HG03521 (cell line): ENCODE measurements around the gene PNPLA5.
"Not testable (repeated sequence)": the region's sequence is repeated elsewhere in the genome, so short reads cannot be mapped to it uniquely, and the experiment has no call there.

Experiments used
- ATAC-seq: cut with Tn5 transposase; IDR thresholded peaks from one replicate; pipeline ENCODE4 v1.9.1; 2021; ENCODE audit warnings: mild to moderate bottlenecking, moderate library complexity; ENCODE audit not compliant: unreplicated experiment

PNPLA5 gene

GRCh38 chr22:43891360-43892182 lies at the start of gene PNPLA5:
PNPLA5 (minus strand) TSS chr22:43892013; CDS start chr22:43891880, 133 bp downstream.
- no peak for ATAC-seq

GRCh38 chr22:43941449-43941848 lies 49.6 kb upstream of the PNPLA5 start:
- no peak for ATAC-seq

- ATAC-seq: no peak
These were observed 40.0 kb upstream of the PNPLA5 start for GRCh38 chr22:43931771-43932170.

GRCh38 chr22:43928908-43929307 lies 37.1 kb upstream of the PNPLA5 start:
- no peak for ATAC-seq

- ATAC-seq: no peak
These were observed 36.7 kb upstream of the PNPLA5 start for GRCh38 chr22:43928468-43928867.

GRCh38 chr22:43926349-43926710 lies 34.5 kb upstream of the PNPLA5 start:
- no peak for ATAC-seq

- no peak for ATAC-seq
These were observed 33.9 kb upstream of the PNPLA5 start for GRCh38 chr22:43925433-43926348.

GRCh38 chr22:43924877-43925276 lies 33.1 kb upstream of the PNPLA5 start:
- ATAC-seq: no peak

GRCh38 chr22:43923631-43924464 lies 32.0 kb upstream of the PNPLA5 start, which contains the start of gene PNPLA3:
PNPLA3 (plus strand) TSS chr22:43923805; CDS start chr22:43923912, 107 bp downstream.
- ATAC-seq: no peak

- ATAC-seq: no peak
These were observed 31.4 kb upstream of the PNPLA5 start for GRCh38 chr22:43923191-43923590.

GRCh38 chr22:43922123-43922522 lies 30.3 kb upstream of the PNPLA5 start:
- no peak for ATAC-seq

GRCh38 chr22:43921370-43921769 lies 29.6 kb upstream of the PNPLA5 start:
- ATAC-seq: no peak

- ATAC-seq: no peak
These were observed 27.5 kb upstream of the PNPLA5 start for GRCh38 chr22:43919106-43919973.

GRCh38 chr22:43917521-43917920 lies 25.7 kb upstream of the PNPLA5 start:
- ATAC-seq: no peak

- no peak for ATAC-seq
These were observed 19.5 kb upstream of the PNPLA5 start for GRCh38 chr22:43911351-43911750.

GRCh38 chr22:43910178-43910695 lies 18.4 kb upstream of the PNPLA5 start:
- ATAC-seq: no peak

GRCh38 chr22:43909708-43910107 lies 17.9 kb upstream of the PNPLA5 start:
- no peak for ATAC-seq

- ATAC-seq: no peak
These were observed 13.9 kb upstream of the PNPLA5 start for GRCh38 chr22:43905681-43906080.

GRCh38 chr22:43904412-43904811 lies 12.6 kb upstream of the PNPLA5 start:
- not testable (repeated sequence) for ATAC-seq

GRCh38 chr22:43903033-43903432 lies 11.2 kb upstream of the PNPLA5 start:
- not testable (repeated sequence) for ATAC-seq
